ENCODE results near the gene MRLN.
"Not testable (repeated sequence)": the region's sequence is repeated elsewhere in the genome, so short reads cannot be mapped to it uniquely, and the experiment has no call there.

The MRLN gene

DNA sequence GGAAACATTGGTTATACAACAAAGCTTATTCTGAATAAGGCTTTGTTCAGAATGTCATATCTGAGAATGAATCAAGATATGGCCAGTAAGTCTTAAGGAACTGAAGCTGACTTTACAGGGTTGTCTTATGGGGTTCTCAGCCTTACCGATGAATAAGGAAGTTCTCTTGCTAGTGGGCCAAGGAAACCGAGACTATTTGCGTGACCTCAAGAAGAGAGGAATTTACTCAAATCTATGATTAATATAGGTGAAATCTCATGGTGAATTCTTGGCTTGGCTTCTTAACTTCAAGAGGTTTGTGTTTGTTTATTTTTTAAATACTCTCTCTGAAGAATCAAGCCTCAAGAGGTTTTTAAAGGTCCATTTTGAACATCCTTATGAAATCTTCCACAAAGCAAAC lies 4.7 kb upstream of the MRLN start:
- no peak for TF ChIP-seq CTCF (conservative IDR thresholded peaks at IDR 0.05; ENCODE audit: low read length)
- H3K4me3 ChIP-seq (ENCODE audit: low read length), result no peak overlapping the region
- peak; percentile 3 for DNase-seq (ENCODE audit: low read depth)

- DNase-seq (ENCODE audit: low read depth), result no peak
- H3K4me3 ChIP-seq (ENCODE audit: low read length), result no peak overlapping the region
- TF ChIP-seq CTCF (conservative IDR thresholded peaks at IDR 0.05; ENCODE audit: low read length), result no peak
These were observed 1.7 kb upstream of the MRLN start for GRCh38 chr10:59754951-59755350.

DNA sequence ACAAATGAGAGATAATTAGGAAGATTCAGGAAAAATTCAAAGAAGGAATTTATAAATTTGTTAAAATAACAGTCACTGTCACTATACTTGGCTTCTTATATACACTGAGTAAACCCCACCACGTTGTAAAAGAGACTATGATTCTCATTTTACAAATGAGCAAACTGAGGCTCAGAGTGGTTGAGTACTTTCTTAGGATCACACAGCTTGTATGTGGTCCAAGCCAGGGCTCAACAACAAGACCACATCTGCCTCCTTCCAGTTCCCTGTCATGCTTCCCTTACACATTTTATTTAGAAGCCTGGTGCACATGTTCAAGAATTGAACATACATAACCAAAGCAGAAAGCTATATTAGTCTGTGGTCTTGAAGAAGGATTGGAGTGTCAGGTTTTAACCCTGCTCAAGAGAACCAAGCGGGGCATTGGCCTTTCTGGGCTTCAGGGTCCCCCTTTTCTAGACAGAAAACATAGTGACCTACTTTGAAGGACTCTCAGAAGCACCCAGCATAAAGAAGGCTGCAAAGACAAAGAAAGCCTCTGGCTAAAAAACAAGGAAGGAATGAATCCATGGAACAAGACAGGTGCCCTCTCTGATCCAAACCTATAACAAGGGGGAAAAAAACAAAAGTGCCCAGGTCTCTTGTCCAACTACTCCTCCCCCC lies 846 bp downstream of the MRLN start:
- H3K4me3 ChIP-seq (ENCODE audit: low read length), result no peak overlapping the region
- no peak for TF ChIP-seq CTCF (conservative IDR thresholded peaks at IDR 0.05; ENCODE audit: low read length)

GRCh38 chr10:59750155-59750945 lies 2.9 kb downstream of the MRLN start:
- no peak for TF ChIP-seq CTCF (conservative IDR thresholded peaks at IDR 0.05; ENCODE audit: low read length)
- DNase-seq (ENCODE audit: low read depth), result no peak
- no peak overlapping the region for H3K4me3 ChIP-seq (ENCODE audit: low read length)

More for the DNA sequence above, 846 bp downstream of the MRLN start:
- no peak for DNase-seq (ENCODE audit: low read depth)

DNA sequence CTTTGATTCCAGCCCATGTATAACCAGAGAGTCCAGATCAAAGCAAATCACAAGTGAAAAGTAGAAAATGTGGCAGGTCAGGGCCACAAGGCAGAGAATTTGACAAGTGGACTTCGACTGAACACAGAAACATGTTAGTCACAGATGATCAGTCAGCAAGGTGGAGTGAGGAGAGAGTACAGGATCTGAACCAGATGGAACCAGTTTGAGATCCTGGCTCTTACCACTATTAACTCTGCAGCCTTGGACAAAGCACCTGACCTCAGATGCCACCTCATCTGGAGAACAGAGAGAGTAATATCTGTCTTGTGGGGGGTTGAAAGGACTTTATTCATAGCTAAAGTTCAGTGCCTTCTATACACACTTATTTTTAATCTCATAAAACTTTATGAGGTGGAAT lies 4.4 kb downstream of the MRLN start:
- H3K4me3 ChIP-seq (ENCODE audit: low read length), result no peak overlapping the region
- DNase-seq (ENCODE audit: low read depth), result no peak
- no peak for TF ChIP-seq CTCF (conservative IDR thresholded peaks at IDR 0.05; ENCODE audit: low read length)

DNA sequence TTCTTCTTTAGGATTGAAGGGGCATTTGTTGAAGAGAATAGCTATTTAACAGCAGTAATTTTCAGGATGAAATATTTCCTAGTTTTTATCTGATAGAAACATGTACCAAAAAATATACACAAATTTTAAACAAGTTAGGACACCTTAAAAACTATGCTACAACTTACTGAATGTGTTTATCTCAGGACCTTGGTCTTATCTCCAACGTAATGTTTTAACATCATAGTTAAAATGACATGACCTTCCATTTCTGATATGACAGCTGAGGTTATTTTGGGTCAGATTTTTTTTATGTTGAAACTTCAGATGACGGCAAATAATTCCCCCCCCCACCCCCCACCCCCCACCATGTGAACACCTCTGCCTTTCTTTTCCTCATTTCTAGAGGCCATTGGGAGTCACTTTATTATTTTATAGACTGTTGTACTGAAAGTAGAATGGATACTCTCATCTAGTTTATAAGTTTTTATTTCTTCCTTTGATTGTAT lies 8.0 kb downstream of the MRLN start:
- no peak for DNase-seq (ENCODE audit: low read depth)
- no peak for TF ChIP-seq CTCF (conservative IDR thresholded peaks at IDR 0.05; ENCODE audit: low read length)
- no peak overlapping the region for H3K4me3 ChIP-seq (ENCODE audit: low read length)

DNA sequence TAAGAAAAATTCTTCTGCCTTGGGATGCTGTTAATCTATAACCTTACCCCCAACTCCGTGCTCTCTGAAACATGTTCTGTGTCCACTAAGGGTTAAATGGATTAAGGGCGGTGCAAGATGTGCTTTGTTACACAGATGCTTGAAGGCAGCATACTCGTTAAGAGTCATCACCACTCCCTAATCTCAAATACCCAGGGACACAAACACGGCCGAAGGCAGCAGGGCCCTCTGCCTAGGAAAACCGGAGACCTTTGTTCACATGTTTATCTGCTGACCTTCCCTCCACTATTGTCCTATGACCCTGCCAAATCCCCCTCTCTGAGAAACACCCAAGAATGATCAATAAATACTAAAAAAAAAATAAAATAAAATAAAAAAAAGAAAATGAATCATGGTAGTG lies 8.5 kb downstream of the MRLN start:
- not testable (repeated sequence) for H3K4me3 ChIP-seq (ENCODE audit: low read length); DNase-seq (ENCODE audit: low read depth)

- not testable (repeated sequence) for DNase-seq (ENCODE audit: low read depth); H3K4me3 ChIP-seq (ENCODE audit: low read length)
These were observed 9.1 kb downstream of the MRLN start for GRCh38 chr10:59744156-59744555.
